Limb (tissue), 2 donors: ENCODE data around the gene HSBP1L1.

Experiments
- DNase-seq, 2 donors: peaks; one replicate each; pipeline ENCODE4 v3.0.0-alpha.2; 2016; ENCODE audit errors: extremely low spot score in 2 of 2

Gene HSBP1L1

GRCh38 chr18:79944126-79944731 lies 20.2 kb upstream of the HSBP1L1 start:
- peak in 1 of 2 donors; percentile 34 for DNase-seq

- no peak for DNase-seq
Observed at GRCh38 chr18:79944746-79945117, 19.7 kb upstream of the HSBP1L1 start.

GRCh38 chr18:79945118-79946042 lies 19.1 kb upstream of the HSBP1L1 start:
- peak in 1 of 2 donors; percentile 18 for DNase-seq

GRCh38 chr18:79947054-79947755 lies 17.2 kb upstream of the HSBP1L1 start:
- no peak for DNase-seq

GRCh38 chr18:79947881-79948610 lies 16.4 kb upstream of the HSBP1L1 start:
- DNase-seq: peak in 1 of 2 donors; percentile 18

- peak in 1 of 2 donors; percentile 17 for DNase-seq
Observed at GRCh38 chr18:79948719-79949411, 15.6 kb upstream of the HSBP1L1 start.

- peak in 1 of 2 donors; percentile 25 for DNase-seq
Observed at GRCh38 chr18:79949697-79950487, 14.6 kb upstream of the HSBP1L1 start.

- peak in 1 of 2 donors; percentile 62 for DNase-seq
Observed at GRCh38 chr18:79950515-79951341, 13.7 kb upstream of the HSBP1L1 start.

- DNase-seq: peak; percentile 94 to 97
Observed at GRCh38 chr18:79951545-79952455, 12.6 kb upstream of the HSBP1L1 start, which contains the start of gene SLC66A2. Gene SLC66A2, minus strand, starts transcription at chr18:79951653. Its CDS starts 727 bp downstream, at chr18:79950926.

GRCh38 chr18:79952456-79952995 lies 11.9 kb upstream of the HSBP1L1 start:
- peak in 1 of 2 donors; percentile 40 for DNase-seq

- DNase-seq: peak in 1 of 2 donors; percentile 32
Observed at GRCh38 chr18:79952996-79953559, 11.4 kb upstream of the HSBP1L1 start.

GRCh38 chr18:79953971-79954651 lies 10.3 kb upstream of the HSBP1L1 start:
- DNase-seq: peak in 1 of 2 donors; percentile 16

GRCh38 chr18:79954791-79955190 lies 9.7 kb upstream of the HSBP1L1 start:
- DNase-seq: peak in 1 of 2 donors; percentile 6

GRCh38 chr18:79955302-79956075 lies 9.0 kb upstream of the HSBP1L1 start:
- peak in 1 of 2 donors; percentile 6 for DNase-seq

GRCh38 chr18:79956276-79956675 lies 8.2 kb upstream of the HSBP1L1 start:
- no peak for DNase-seq

GRCh38 chr18:79958981-79959380 lies 5.5 kb upstream of the HSBP1L1 start:
- no peak for DNase-seq
